Fibroblast of lung (primary cell): ENCODE measurements around the gene HDAC8. TPM values are rescaled to one million over a fixed set of nuclear protein-coding genes. Genes with fewer than 3 reads are reported as not detected.

Experiments used
- DNase-seq, 2 donors: peaks; one replicate each; pipeline versions ENCODE4 v3.0.0 to v3.0.0-alpha.2; 2010; ENCODE audit warnings: low read depth in 2 of 2
- H2AFZ ChIP-seq: 2 replicates; pipeline ENCODE4 v1.5.1; 2012; ENCODE audit warnings: low read length, control low read depth, inconsistent platforms
- H3K27ac ChIP-seq: 2 replicates; pipeline ENCODE4 v1.5.1; 2011; ENCODE audit warnings: low read length, control low read depth; ENCODE audit not compliant: insufficient read depth
- H3K27me3 ChIP-seq: 2 replicates; pipeline ENCODE4 v1.5.1; 2011; ENCODE audit warnings: mild to moderate bottlenecking, low read length; ENCODE audit not compliant: control insufficient read depth, insufficient read depth
- H3K36me3 ChIP-seq: 2 replicates; pipeline ENCODE4 v1.5.1; 2011; ENCODE audit warnings: low read length; ENCODE audit not compliant: control insufficient read depth, insufficient read depth
- H3K4me1 ChIP-seq: 2 replicates; pipeline ENCODE4 v1.5.1; 2011; ENCODE audit warnings: low read length; ENCODE audit not compliant: control insufficient read depth, insufficient read depth; ENCODE audit errors: extremely low read depth
- H3K4me2 ChIP-seq: 2 replicates; pipeline ENCODE4 v1.5.1; 2011; ENCODE audit warnings: low read length, control low read depth; ENCODE audit not compliant: insufficient read depth; ENCODE audit errors: extremely low read depth
- H3K4me3 ChIP-seq, 4 experiments: fragments of 200-600 bp in 1 of 4; sonication (generic) in 1 of 4; replicated peaks in 1 of 4; 2 replicates each; pipeline ENCODE4 v1.5.1; 2011 to 2016; ENCODE audit warnings: low read length in 4 of 4, low read depth in 3 of 4, mild to moderate bottlenecking in 3 of 4, control low read depth in 2 of 4, inconsistent platforms in 1 of 4, mixed read lengths in 1 of 4; ENCODE audit not compliant: insufficient read depth in 1 of 4; ENCODE audit errors: control extremely low read depth in 1 of 4
- H3K79me2 ChIP-seq: 2 replicates; pipeline ENCODE4 v1.5.1; 2012; ENCODE audit warnings: mild to moderate bottlenecking, low read length, inconsistent platforms; ENCODE audit not compliant: control insufficient read depth, insufficient read depth
- H3K9ac ChIP-seq: 2 replicates; pipeline ENCODE4 v1.5.1; 2011; ENCODE audit warnings: mild to moderate bottlenecking, low read length, control low read depth; ENCODE audit not compliant: insufficient read depth
- H3K9me3 ChIP-seq: 2 replicates; pipeline ENCODE4 v1.5.1; 2012; ENCODE audit warnings: low read depth, low read length; ENCODE audit not compliant: control insufficient read depth, insufficient read depth
- H4K20me1 ChIP-seq: 2 replicates; pipeline ENCODE4 v1.5.1; 2011; ENCODE audit warnings: low read length; ENCODE audit not compliant: control insufficient read depth, insufficient read depth; ENCODE audit errors: extremely low read depth
- CTCF ChIP-seq, 2 donors: IDR thresholded peaks in 1 of 2; conservative IDR thresholded peaks in 1 of 2; 1 replicate in 1 of 2; 2 replicates in 1 of 2; pipeline ENCODE4 v1.5.1; 2011 to 2012; ENCODE audit warnings: low read length in 2 of 2, control low read depth in 1 of 2, inconsistent platforms in 1 of 2, low read depth in 1 of 2, mild to moderate bottlenecking in 1 of 2
- EZH2 ChIP-seq: IDR thresholded peaks from 2 replicates; pipeline ENCODE4 v1.5.1; 2012; ENCODE audit warnings: low read length, control low read depth, mild to moderate bottlenecking; ENCODE audit errors: missing control alignments
- polyA plus RNA-seq, 2 donors: library from polyadenylated mRNA; depleted of rRNA in 1 of 2; stranded (reverse) in 1 of 2; unstranded in 1 of 2; fragments of >200 nt; gene quantifications; 2 replicates each; pipeline ENCODE4 v1.2.1, GENCODE V29; 2011 to 2012; ENCODE audit warnings: missing spikeins in 1 of 2
- total RNA-seq: library from RNA; depleted of rRNA; stranded (reverse); fragments of >200 nt; gene quantifications from 2 replicates; pipeline ENCODE4 v1.2.1, GENCODE V29; 2014

The HDAC8 gene
- total and polyA plus RNA-seq, 2 donors (not counting 1 experiment from before 2014, with no cell fraction given), result 25.9 TPM

DNA sequence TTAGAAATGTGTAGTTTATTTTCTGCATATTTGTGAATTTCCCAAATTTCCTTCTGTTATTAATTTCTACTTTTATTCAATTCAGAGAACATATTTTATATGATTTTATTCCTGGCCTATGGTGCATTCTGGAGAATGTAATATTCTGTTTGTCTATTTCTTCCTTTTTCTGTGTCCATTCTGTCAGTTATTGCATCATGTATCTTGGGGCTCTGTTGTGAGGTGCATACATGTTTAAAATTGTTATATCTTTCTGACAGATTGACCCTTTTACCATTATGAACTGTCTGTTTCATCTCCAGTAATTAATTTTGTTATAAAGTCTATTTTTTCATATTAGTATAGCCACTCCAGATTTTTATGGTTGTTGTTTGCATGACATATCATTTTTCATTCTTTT, 170.0 kb downstream of the HDAC8 start:
- Histone ChIP-seq H3K36me3 (no peaks in the 10 kb centered on the region), H3K9me3 (no peaks in the 10 kb centered on the region)
- no peak for TF ChIP-seq EZH2
- TF ChIP-seq CTCF (conservative IDR thresholded peaks at IDR 0.05 in 1 of 2, IDR thresholded peaks at IDR 0.05 in 1 of 2; ENCODE audit: low read depth in 1 of 2, low read length in 2 of 2), result no peak

DNA sequence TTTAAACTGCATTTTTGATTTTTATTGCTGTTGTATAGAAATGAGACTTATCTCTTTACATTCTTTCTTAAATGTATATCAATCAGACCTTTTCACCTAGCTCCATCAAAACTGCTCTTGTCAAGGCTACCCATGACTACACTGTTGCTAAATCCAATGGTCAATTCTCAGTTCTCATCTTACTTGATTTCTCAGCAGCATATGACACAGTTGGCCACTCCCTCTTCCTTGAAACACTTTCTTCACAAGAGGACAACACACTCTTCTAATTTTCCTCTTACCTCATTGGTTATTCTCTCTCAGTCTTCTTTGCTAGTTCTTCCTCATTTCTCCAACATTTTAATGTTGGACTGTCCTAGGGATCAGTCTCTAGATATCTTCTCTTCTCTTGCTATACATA, 172.8 kb downstream of the HDAC8 start:
- Histone ChIP-seq H3K9me3 (no peaks in the 10 kb centered on the region), H3K4me2 (no peak overlapping the region), H3K9ac (no peak overlapping the region), H4K20me1 (no peaks in the 10 kb centered on the region), H3K27ac (no peak overlapping the region), H3K4me3 (no peak overlapping the region), H3K36me3 (no peaks in the 10 kb centered on the region), H3K79me2 (no peaks in the 10 kb centered on the region), H3K4me1 (no peaks in the 10 kb centered on the region), H2AFZ (no peak overlapping the region), H3K27me3 (no peaks in the 10 kb centered on the region)
- no peak for DNase-seq
- TF ChIP-seq CTCF (conservative IDR thresholded peaks at IDR 0.05 in 1 of 2, IDR thresholded peaks at IDR 0.05 in 1 of 2; ENCODE audit: low read depth in 1 of 2, low read length in 2 of 2), result no peak
- no peak for TF ChIP-seq EZH2

More for the DNA sequence above, 170.0 kb downstream of the HDAC8 start:
- no peaks in the 10 kb centered on the region for H3K4me1 ChIP-seq
- DNase-seq, result no peak
- H4K20me1 ChIP-seq, result no peaks in the 10 kb centered on the region
- no peak overlapping the region for H3K27ac ChIP-seq
- H3K4me3 ChIP-seq, result no peak overlapping the region
- H3K79me2 ChIP-seq, result no peaks in the 10 kb centered on the region
- no peak overlapping the region for H3K9ac ChIP-seq
- H3K27me3 ChIP-seq, result no peaks in the 10 kb centered on the region
- H2AFZ ChIP-seq, result no peak overlapping the region
- H3K4me2 ChIP-seq, result no peak overlapping the region

- Histone ChIP-seq H3K79me2 (no peaks in the 10 kb centered on the region), H3K9me3 (no peaks in the 10 kb centered on the region), H4K20me1 (peaks cover 2% of the 10 kb centered on the region), H3K27me3 (no peaks in the 10 kb centered on the region), H2AFZ (no peak overlapping the region), H3K36me3 (no peaks in the 10 kb centered on the region), H3K4me1 (no peaks in the 10 kb centered on the region), H3K4me3 (no peak overlapping the region), H3K9ac (no peak overlapping the region), H3K27ac (no peak overlapping the region), H3K4me2 (no peak overlapping the region)
- TF ChIP-seq EZH2, result no peak
- DNase-seq, result no peak
These were observed 176.5 kb downstream of the HDAC8 start for GRCh38 chrX:72396117-72396516.
